GM13976 (cell line): ENCODE measurements around the gene ENOX1.

ENCODE experiments used
- DNase-seq: peaks from one replicate; pipeline ENCODE4 v3.0.0; 2012; ENCODE audit warnings: low spot score
- in situ Hi-C: fragments of 300-500 bp; cut with MboI; formaldehyde crosslinking; loops from one replicate; pipeline ENCODE4 v1.12.0; 2022; ENCODE audit warnings: low sequenced_read_pairs, mixed read lengths, inconsistent platforms; ENCODE audit not compliant: unreplicated experiment
- TF ChIP-seq, protein P1 (sequence below): IDR thresholded peaks from 2 replicates; pipeline ENCODE4 v1.5.1; 2012; ENCODE audit warnings: borderline replicate concordance, mild to moderate bottlenecking; ENCODE audit not compliant: insufficient read depth; ENCODE audit errors: extremely low read depth, missing control alignments, control extremely low read depth

The ENOX1 gene

DNA sequence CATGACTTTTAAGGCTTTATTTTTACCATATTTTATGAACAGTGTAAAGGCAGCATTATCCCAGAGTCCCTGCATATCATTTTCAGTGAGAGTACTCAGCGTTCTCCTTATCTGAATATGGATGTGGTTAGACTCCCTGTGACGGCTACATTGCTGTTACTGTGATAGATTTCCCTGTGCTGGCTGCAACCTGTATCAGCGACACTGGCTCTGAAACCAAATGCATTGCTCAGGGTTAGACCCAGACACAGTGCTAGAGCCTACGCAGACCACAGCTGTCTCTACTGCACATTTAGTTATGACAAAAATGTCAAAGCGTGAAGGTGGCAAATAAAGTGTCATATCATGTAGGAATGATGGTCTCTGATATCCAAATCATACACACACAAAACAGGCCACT lies 138.0 kb downstream of the ENOX1 start:
- in situ Hi-C loops = no loop called here
- no peak for DNase-seq
- TF ChIP-seq, protein P1, sequence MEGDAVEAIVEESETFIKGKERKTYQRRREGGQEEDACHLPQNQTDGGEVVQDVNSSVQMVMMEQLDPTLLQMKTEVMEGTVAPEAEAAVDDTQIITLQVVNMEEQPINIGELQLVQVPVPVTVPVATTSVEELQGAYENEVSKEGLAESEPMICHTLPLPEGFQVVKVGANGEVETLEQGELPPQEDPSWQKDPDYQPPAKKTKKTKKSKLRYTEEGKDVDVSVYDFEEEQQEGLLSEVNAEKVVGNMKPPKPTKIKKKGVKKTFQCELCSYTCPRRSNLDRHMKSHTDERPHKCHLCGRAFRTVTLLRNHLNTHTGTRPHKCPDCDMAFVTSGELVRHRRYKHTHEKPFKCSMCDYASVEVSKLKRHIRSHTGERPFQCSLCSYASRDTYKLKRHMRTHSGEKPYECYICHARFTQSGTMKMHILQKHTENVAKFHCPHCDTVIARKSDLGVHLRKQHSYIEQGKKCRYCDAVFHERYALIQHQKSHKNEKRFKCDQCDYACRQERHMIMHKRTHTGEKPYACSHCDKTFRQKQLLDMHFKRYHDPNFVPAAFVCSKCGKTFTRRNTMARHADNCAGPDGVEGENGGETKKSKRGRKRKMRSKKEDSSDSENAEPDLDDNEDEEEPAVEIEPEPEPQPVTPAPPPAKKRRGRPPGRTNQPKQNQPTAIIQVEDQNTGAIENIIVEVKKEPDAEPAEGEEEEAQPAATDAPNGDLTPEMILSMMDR = no peak

DNA sequence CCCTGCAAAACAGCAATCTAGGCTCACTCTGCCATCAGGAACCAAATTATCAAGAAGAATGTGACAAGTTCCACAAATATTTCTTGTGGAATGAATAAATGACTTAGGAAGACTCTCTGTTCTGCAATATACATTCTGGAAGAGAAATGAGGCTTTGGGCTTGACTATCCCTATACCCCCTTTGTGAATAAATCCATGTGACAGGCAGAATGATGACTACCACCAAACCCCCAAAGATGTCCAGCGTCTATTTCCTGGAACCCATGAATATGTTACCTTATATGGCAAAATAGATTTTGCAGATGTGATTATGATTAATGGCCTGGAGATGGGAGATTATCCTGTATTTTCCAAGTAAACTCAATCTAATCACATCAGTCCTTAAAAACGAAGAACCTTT lies 139.3 kb downstream of the ENOX1 start:
- DNase-seq = no peak
- TF ChIP-seq, protein P1 = no peak
- in situ Hi-C loops = no loop called here

DNA sequence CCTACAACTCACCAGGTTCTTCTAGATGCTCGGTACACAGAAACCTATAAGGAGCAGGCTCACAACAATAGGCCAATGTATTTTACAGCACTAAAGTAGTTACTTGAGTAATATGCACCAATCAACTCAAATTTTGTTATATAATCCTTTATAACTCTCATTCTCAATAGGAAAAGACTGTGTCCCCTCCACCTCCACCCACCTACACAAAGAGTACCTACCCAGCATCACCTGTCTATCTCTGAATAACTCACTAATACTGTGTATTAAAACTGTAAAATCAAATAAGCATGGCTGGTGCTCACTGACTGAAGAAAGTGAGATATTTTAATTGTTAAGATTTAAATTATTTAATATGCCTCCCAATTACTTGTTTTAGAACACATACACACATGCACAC lies 146.3 kb downstream of the ENOX1 start:
- in situ Hi-C loops = no loop called here
- no peak for DNase-seq
- TF ChIP-seq, protein P1 = no peak

DNA sequence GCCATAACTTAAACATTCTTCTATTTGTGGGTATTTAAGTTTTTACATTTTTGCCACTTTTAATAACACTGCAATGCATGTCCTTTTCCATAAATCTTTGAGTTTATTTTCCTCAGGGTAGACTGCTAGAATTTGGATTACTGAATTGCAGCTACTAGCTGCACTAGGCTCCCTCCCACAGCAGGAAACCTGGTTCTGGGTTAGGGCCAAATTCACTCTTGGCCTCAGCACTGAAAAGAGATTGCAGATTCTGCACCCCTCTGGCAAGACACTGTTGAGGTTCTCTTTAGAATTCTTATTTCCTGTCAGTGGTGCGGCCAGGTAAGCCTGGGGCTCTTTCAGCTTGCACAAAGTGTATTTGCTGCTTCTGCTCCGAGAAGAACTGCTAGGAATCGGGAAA lies 155.7 kb downstream of the ENOX1 start:
- TF ChIP-seq, protein P1 = no peak
- in situ Hi-C loops = no loop called here
- no peak for DNase-seq

DNA sequence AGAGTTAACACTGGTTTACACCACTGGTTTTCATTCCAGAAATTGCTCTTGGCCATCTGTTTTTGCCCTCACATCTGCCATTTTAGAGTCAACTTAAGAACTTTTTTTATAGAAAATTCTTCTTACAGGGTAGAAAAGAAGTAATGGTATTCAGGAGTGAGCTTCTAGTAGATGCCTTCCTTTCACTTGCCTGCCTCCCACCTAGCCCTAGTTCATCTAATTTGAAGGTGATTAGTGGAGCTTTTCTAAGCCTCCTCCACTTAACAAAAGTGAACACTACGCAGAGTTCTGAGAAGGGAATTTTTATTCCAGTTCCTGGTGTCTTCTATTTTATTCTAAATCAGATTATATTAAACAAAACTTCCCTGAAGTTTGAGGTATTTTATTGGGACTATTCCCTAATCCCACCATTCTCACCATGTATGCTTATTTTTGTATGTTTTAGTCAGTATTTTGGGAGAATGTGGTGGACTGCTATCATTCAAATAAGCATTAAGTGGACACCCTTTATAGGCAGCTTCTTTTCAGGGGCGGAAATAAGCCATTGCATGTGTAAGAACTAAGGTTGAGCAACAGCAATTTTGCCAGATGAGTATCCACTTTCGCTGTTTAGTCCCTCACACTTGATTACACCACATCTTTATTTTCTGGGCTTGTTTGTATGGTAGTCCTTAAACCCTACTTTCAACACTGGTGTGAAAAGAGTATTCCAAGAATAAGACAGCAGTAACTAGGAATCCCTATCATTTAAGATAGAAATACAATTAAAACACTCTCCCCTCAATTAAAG lies 156.9 kb downstream of the ENOX1 start:
- TF ChIP-seq, protein P1 = no peak
- no peak for DNase-seq
- in situ Hi-C loops = no loop called here

DNA sequence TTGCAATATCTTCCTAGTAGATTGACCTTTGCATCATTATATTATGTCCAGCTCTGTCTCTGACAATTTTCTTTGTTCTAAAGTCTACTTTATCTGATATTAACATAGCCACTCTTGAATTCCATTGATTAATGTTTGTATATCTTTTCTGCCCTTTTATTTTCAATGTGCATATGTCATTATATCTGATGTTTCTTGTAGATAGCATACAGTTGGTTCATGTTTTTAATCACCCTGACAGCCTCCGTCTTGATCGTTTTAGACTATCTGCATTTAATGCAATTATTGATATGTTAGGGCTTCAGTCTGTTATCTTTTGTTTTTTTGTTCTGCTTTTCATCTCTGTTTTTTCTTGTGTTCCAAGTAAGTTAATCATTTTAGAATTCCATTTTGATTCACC lies 159.8 kb downstream of the ENOX1 start:
- TF ChIP-seq, protein P1 = no peak
- DNase-seq = no peak
- in situ Hi-C loops = no loop called here
